ENCODE measurements around the gene PLCH1. TPM values are rescaled to one million over a fixed set of nuclear protein-coding genes. Genes with fewer than 3 reads are reported as not detected.

Gene PLCH1
- total and polyA plus RNA-seq, 2 of the 13 experiments (the other 11 are each of a cell fraction or from before 2014, with no cell fraction given): 2.0 to 3.0 TPM

- TF ChIP-seq ZIK1 (CRISPR knock-in tag; IDR thresholded peaks at IDR 0.05; ENCODE audit: borderline replicate concordance, low read depth): no peak
- no peak for TF ChIP-seq ZNF530 (CRISPR knock-in tag; IDR thresholded peaks at IDR 0.05; ENCODE audit: low read depth)
- TF ChIP-seq CCAR2 (optimal IDR thresholded peaks at IDR 0.05; ENCODE audit: low read depth, low read length): no peak
- no peak for TF ChIP-seq RARG (CRISPR knock-in tag; IDR thresholded peaks at IDR 0.05; ENCODE audit: low read depth)
- TF ChIP-seq, protein P1, sequence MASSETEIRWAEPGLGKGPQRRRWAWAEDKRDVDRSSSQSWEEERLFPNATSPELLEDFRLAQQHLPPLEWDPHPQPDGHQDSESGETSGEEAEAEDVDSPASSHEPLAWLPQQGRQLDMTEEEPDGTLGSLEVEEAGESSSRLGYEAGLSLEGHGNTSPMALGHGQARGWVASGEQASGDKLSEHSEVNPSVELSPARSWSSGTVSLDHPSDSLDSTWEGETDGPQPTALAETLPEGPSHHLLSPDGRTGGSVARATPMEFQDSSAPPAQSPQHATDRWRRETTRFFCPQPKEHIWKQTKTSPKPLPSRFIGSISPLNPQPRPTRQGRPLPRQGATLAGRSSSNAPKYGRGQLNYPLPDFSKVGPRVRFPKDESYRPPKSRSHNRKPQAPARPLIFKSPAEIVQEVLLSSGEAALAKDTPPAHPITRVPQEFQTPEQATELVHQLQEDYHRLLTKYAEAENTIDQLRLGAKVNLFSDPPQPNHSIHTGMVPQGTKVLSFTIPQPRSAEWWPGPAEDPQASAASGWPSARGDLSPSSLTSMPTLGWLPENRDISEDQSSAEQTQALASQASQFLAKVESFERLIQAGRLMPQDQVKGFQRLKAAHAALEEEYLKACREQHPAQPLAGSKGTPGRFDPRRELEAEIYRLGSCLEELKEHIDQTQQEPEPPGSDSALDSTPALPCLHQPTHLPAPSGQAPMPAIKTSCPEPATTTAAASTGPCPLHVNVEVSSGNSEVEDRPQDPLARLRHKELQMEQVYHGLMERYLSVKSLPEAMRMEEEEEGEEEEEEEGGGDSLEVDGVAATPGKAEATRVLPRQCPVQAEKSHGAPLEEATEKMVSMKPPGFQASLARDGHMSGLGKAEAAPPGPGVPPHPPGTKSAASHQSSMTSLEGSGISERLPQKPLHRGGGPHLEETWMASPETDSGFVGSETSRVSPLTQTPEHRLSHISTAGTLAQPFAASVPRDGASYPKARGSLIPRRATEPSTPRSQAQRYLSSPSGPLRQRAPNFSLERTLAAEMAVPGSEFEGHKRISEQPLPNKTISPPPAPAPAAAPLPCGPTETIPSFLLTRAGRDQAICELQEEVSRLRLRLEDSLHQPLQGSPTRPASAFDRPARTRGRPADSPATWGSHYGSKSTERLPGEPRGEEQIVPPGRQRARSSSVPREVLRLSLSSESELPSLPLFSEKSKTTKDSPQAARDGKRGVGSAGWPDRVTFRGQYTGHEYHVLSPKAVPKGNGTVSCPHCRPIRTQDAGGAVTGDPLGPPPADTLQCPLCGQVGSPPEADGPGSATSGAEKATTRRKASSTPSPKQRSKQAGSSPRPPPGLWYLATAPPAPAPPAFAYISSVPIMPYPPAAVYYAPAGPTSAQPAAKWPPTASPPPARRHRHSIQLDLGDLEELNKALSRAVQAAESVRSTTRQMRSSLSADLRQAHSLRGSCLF (CRISPR knock-in tag; IDR thresholded peaks at IDR 0.05; ENCODE audit: borderline replicate concordance): no peak
- TF ChIP-seq, protein P2, sequence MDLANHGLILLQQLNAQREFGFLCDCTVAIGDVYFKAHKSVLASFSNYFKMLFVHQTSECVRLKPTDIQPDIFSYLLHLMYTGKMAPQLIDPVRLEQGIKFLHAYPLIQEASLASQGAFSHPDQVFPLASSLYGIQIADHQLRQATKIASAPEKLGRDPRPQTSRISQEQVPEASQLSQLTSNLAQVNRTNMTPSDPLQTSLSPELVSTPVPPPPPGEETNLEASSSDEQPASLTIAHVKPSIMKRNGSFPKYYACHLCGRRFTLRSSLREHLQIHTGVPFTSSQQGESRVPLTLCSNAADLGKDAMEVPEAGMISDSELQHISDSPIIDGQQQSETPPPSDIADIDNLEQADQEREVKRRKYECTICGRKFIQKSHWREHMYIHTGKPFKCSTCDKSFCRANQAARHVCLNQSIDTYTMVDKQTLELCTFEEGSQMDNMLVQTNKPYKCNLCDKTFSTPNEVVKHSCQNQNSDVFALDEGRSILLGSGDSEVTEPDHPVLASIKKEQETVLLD (CRISPR knock-in tag; IDR thresholded peaks at IDR 0.05; ENCODE audit: low read depth): no peak
- TF ChIP-seq ZBTB34 (CRISPR knock-in tag; IDR thresholded peaks at IDR 0.05): peak; percentile 80; the same call in 1 of the 2 replicates
- peak; percentile 66; the same call in 1 of the 2 replicates for TF ChIP-seq SNAPC2 (CRISPR knock-in tag; IDR thresholded peaks at IDR 0.05)
- TF ChIP-seq ZNF746 (CRISPR knock-in tag; IDR thresholded peaks at IDR 0.05): no peak
- TF ChIP-seq ATF7 (IDR thresholded peaks at IDR 0.05): no peak
- TF ChIP-seq ATF7 (CRISPR knock-in tag; IDR thresholded peaks at IDR 0.05): no peak
- no peak for TF ChIP-seq ZNF207 (IDR thresholded peaks at IDR 0.05; ENCODE audit: borderline replicate concordance)
- no peak for TF ChIP-seq AHR (CRISPR knock-in tag; IDR thresholded peaks at IDR 0.05)
- no peak for TF ChIP-seq THAP11 (CRISPR knock-in tag; IDR thresholded peaks at IDR 0.05)
- 0 out of 2 replicates have a peak, but pooled peaks have one; percentile 34 for TF ChIP-seq ZMAT3 (CRISPR knock-in tag; conservative IDR thresholded peaks at IDR 0.05)
- peak; percentile 64 for TF ChIP-seq SAP130 (CRISPR knock-in tag; IDR thresholded peaks at IDR 0.05; ENCODE audit: low read depth)
- TF ChIP-seq ZC3H4 (CRISPR knock-in tag; IDR thresholded peaks at IDR 0.05; ENCODE audit: borderline replicate concordance): no peak
- no peak for TF ChIP-seq ZNF883 (CRISPR knock-in tag; IDR thresholded peaks at IDR 0.05; ENCODE audit: not compliant biosample characterization)
- no peak for TF ChIP-seq TRAFD1 (CRISPR knock-in tag; IDR thresholded peaks at IDR 0.05; ENCODE audit: borderline replicate concordance)
- peak; percentile 84 for TF ChIP-seq ZMYM4 (CRISPR knock-in tag; IDR thresholded peaks at IDR 0.05)
Measured at GRCh38 chr3:155714295-155714718, 30.6 kb downstream of the PLCH1 start (continued).

All from HepG2 (cell line).